ENCODE results near the gene STK31. TPM values are rescaled to one million over a fixed set of nuclear protein-coding genes. Genes with fewer than 3 reads are reported as not detected.
"Not testable (repeated sequence)": the region's sequence is repeated elsewhere in the genome, so short reads cannot be mapped to it uniquely, and the experiment has no call there.

The STK31 gene
- total RNA-seq, 3 donors from 2014 or later = 0.19 TPM; not detected in 2

GRCh38 chr7:23804707-23805106 lies 94.7 kb downstream of the STK31 start:
- Mint-ChIP-seq H3K27me3 (ENCODE audit: low read depth) (peaks cover 3% of the 10 kb centered on the region), H3K4me1 (ENCODE audit: low read depth) (no peaks in the 10 kb centered on the region), H3K9me3 (peaks cover 2% of the 10 kb centered on the region), H3K36me3 (ENCODE audit: insufficient read depth) (no peaks in the 10 kb centered on the region), H3K4me3 (no peak overlapping the region)
- no peak for DNase-seq
- ATAC-seq = no peak

- ATAC-seq (no peak), DNase-seq (no peak)
- Mint-ChIP-seq H3K4me1 (ENCODE audit: low read depth) (no peaks in the 10 kb centered on the region), H3K36me3 (ENCODE audit: insufficient read depth) (no peaks in the 10 kb centered on the region), H3K27me3 (ENCODE audit: low read depth) (peaks cover 3% of the 10 kb centered on the region), H3K4me3 (no peak overlapping the region), H3K9me3 (peaks cover 13% of the 10 kb centered on the region)
Observed at GRCh38 chr7:23808421-23808820, 98.4 kb downstream of the STK31 start.

GRCh38 chr7:23810099-23810498 lies 100.1 kb downstream of the STK31 start:
- Mint-ChIP-seq H3K9me3 (peaks cover 13% of the 10 kb centered on the region), H3K4me1 (ENCODE audit: low read depth) (no peaks in the 10 kb centered on the region), H3K4me3 (no peak overlapping the region), H3K36me3 (ENCODE audit: insufficient read depth) (no peaks in the 10 kb centered on the region), H3K27me3 (ENCODE audit: low read depth) (peaks cover 3% of the 10 kb centered on the region)
- DNase-seq = no peak
- ATAC-seq = no peak

GRCh38 chr7:23811540-23811939 lies 101.5 kb downstream of the STK31 start:
- no peaks in the 10 kb centered on the region for H3K27me3 Mint-ChIP-seq (ENCODE audit: low read depth)
- H3K36me3 Mint-ChIP-seq (ENCODE audit: insufficient read depth) = no peaks in the 10 kb centered on the region
- no peaks in the 10 kb centered on the region for H3K4me1 Mint-ChIP-seq (ENCODE audit: low read depth)
- no peak for ATAC-seq
- H3K4me3 Mint-ChIP-seq = no peak overlapping the region
- DNase-seq = no peak
- H3K9me3 Mint-ChIP-seq = peaks cover 13% of the 10 kb centered on the region

GRCh38 chr7:23828125-23828524 lies 118.1 kb downstream of the STK31 start:
- not testable (repeated sequence) for H3K36me3 Mint-ChIP-seq (ENCODE audit: insufficient read depth); H3K4me3 Mint-ChIP-seq; ATAC-seq; H3K27me3 Mint-ChIP-seq (ENCODE audit: low read depth); DNase-seq; H3K4me1 Mint-ChIP-seq (ENCODE audit: low read depth)
- H3K9me3 Mint-ChIP-seq = peaks cover 15% of the 10 kb centered on the region

GRCh38 chr7:23832733-23833132 lies 122.7 kb downstream of the STK31 start:
- not testable (repeated sequence) for H3K4me1 Mint-ChIP-seq (ENCODE audit: low read depth); DNase-seq; H3K4me3 Mint-ChIP-seq; H3K36me3 Mint-ChIP-seq (ENCODE audit: insufficient read depth); ATAC-seq; H3K27me3 Mint-ChIP-seq (ENCODE audit: low read depth)
- H3K9me3 Mint-ChIP-seq = peaks cover 26% of the 10 kb centered on the region

- no peaks in the 10 kb centered on the region for H3K4me1 Mint-ChIP-seq (ENCODE audit: low read depth)
- no peak for ATAC-seq
- no peaks in the 10 kb centered on the region for H3K36me3 Mint-ChIP-seq (ENCODE audit: insufficient read depth)
- no peak for DNase-seq
- H3K4me3 Mint-ChIP-seq = no peak overlapping the region
- H3K9me3 Mint-ChIP-seq = peaks cover 28% of the 10 kb centered on the region
- peaks cover 7% of the 10 kb centered on the region for H3K27me3 Mint-ChIP-seq (ENCODE audit: low read depth)
Observed at GRCh38 chr7:23833405-23833804, 123.4 kb downstream of the STK31 start.

- peaks cover 19% of the 10 kb centered on the region for H3K27me3 Mint-ChIP-seq (ENCODE audit: low read depth)
- not testable (repeated sequence) for DNase-seq; H3K36me3 Mint-ChIP-seq (ENCODE audit: insufficient read depth); H3K4me3 Mint-ChIP-seq; H3K4me1 Mint-ChIP-seq (ENCODE audit: low read depth); ATAC-seq
- H3K9me3 Mint-ChIP-seq = peaks cover 16% of the 10 kb centered on the region
Observed at GRCh38 chr7:23844837-23845236, 134.8 kb downstream of the STK31 start.

- Mint-ChIP-seq H3K4me3 (no peak overlapping the region), H3K36me3 (ENCODE audit: insufficient read depth) (no peaks in the 10 kb centered on the region), H3K4me1 (ENCODE audit: low read depth) (no peaks in the 10 kb centered on the region), H3K27me3 (ENCODE audit: low read depth) (peaks cover 3% of the 10 kb centered on the region), H3K9me3 (peaks cover 11% of the 10 kb centered on the region)
- no peak for ATAC-seq
- DNase-seq = no peak
Observed at GRCh38 chr7:23852135-23852534, 142.1 kb downstream of the STK31 start.

- DNase-seq (no peak), ATAC-seq (no peak)
- no peaks in the 10 kb centered on the region for H3K4me1 Mint-ChIP-seq (ENCODE audit: low read depth)
- H3K36me3 Mint-ChIP-seq (ENCODE audit: insufficient read depth) = no peaks in the 10 kb centered on the region
- H3K9me3 Mint-ChIP-seq = peaks cover 8% of the 10 kb centered on the region
- H3K4me3 Mint-ChIP-seq = no peak overlapping the region
- H3K27me3 Mint-ChIP-seq (ENCODE audit: low read depth) = peaks cover 3% of the 10 kb centered on the region
Observed at GRCh38 chr7:23852988-23853387, 143.0 kb downstream of the STK31 start.

GRCh38 chr7:23863209-23863787 lies 153.3 kb downstream of the STK31 start:
- H3K4me1 Mint-ChIP-seq (ENCODE audit: low read depth) = peaks cover 5% of the 10 kb centered on the region
- no peak for ATAC-seq
- no peaks in the 10 kb centered on the region for H3K9me3 Mint-ChIP-seq
- no peaks in the 10 kb centered on the region for H3K36me3 Mint-ChIP-seq (ENCODE audit: insufficient read depth)
- no peak for DNase-seq
- no peak overlapping the region for H3K4me3 Mint-ChIP-seq
- H3K27me3 Mint-ChIP-seq (ENCODE audit: low read depth) = peaks cover 5% of the 10 kb centered on the region

GRCh38 chr7:23864973-23865372 lies 155.0 kb downstream of the STK31 start:
- ATAC-seq (no peak), DNase-seq (no peak)
- Mint-ChIP-seq H3K27me3 (ENCODE audit: low read depth) (peaks cover 9% of the 10 kb centered on the region), H3K36me3 (ENCODE audit: insufficient read depth) (no peaks in the 10 kb centered on the region), H3K4me3 (no peak overlapping the region), H3K9me3 (no peaks in the 10 kb centered on the region), H3K4me1 (ENCODE audit: low read depth) (peaks cover 5% of the 10 kb centered on the region)

- H3K4me3 Mint-ChIP-seq = no peak overlapping the region
- no peak for ATAC-seq
- no peak for DNase-seq
- peaks cover 16% of the 10 kb centered on the region for H3K27me3 Mint-ChIP-seq (ENCODE audit: low read depth)
- no peaks in the 10 kb centered on the region for H3K9me3 Mint-ChIP-seq
- H3K4me1 Mint-ChIP-seq (ENCODE audit: low read depth) = no peaks in the 10 kb centered on the region
- no peaks in the 10 kb centered on the region for H3K36me3 Mint-ChIP-seq (ENCODE audit: insufficient read depth)
Observed at GRCh38 chr7:23873306-23873705, 163.3 kb downstream of the STK31 start.

- DNase-seq; H3K9me3 Mint-ChIP-seq; H3K36me3 Mint-ChIP-seq (ENCODE audit: insufficient read depth); H3K27me3 Mint-ChIP-seq (ENCODE audit: low read depth); H3K4me1 Mint-ChIP-seq (ENCODE audit: low read depth); ATAC-seq; H3K4me3 Mint-ChIP-seq: not testable (repeated sequence)
Observed at GRCh38 chr7:23876526-23876925, 166.5 kb downstream of the STK31 start.

Measured in activated T-cell treated with anti-CD3 and anti-CD28 coated beads, Interleukin-2, amount 50 U/mL, for 4 hours (primary cell).